NCI-H146 treated with DMSO at 0.1 percent for 48 hours (cell line): ENCODE results near the gene SCGB1C2.
"Not testable (repeated sequence)": the region's sequence is repeated elsewhere in the genome, so short reads cannot be mapped to it uniquely, and the experiment has no call there.

Experiments
- DNase-seq: peaks from one replicate; lab custom pipeline; 2025; ENCODE audit not compliant: unreplicated experiment; lab: John Stamatoyannopoulos, UW

Gene SCGB1C2

GRCh38 chr17:137166-137807 is at the start of gene SCGB1C2:
SCGB1C2 (plus strand) TSS chr17:137569; CDS start chr17:137591, 22 bp downstream.
- not testable (repeated sequence) for DNase-seq

- DNase-seq: not testable (repeated sequence)
These were observed 24.3 kb upstream of the SCGB1C2 start for GRCh38 chr17:113111-113510.

- DNase-seq: not testable (repeated sequence)
These were observed 18.9 kb upstream of the SCGB1C2 start for GRCh38 chr17:118339-118917.

- DNase-seq: not testable (repeated sequence)
These were observed 3.4 kb upstream of the SCGB1C2 start for GRCh38 chr17:133932-134331.

GRCh38 chr17:134332-134785 is 3.0 kb upstream of the SCGB1C2 start:
- DNase-seq: not testable (repeated sequence)

- DNase-seq: not testable (repeated sequence)
These were observed 2.3 kb upstream of the SCGB1C2 start for GRCh38 chr17:135022-135421.

GRCh38 chr17:135895-136294 is 1.5 kb upstream of the SCGB1C2 start:
- DNase-seq: not testable (repeated sequence)

GRCh38 chr17:136531-136930 is 838 bp upstream of the SCGB1C2 start:
- DNase-seq: not testable (repeated sequence)

- DNase-seq: not testable (repeated sequence)
These were observed 2.2 kb downstream of the SCGB1C2 start for GRCh38 chr17:139401-140205.

- no peak for DNase-seq
These were observed 4.8 kb downstream of the SCGB1C2 start for GRCh38 chr17:142102-142661.

GRCh38 chr17:142876-143784 is 5.8 kb downstream of the SCGB1C2 start:
- no peak for DNase-seq

GRCh38 chr17:143785-144281 is 6.5 kb downstream of the SCGB1C2 start:
- DNase-seq: peak; percentile 40

GRCh38 chr17:144936-145670 is 7.7 kb downstream of the SCGB1C2 start:
- DNase-seq: no peak

- no peak for DNase-seq
These were observed 8.5 kb downstream of the SCGB1C2 start for GRCh38 chr17:145671-146541.

GRCh38 chr17:146546-146945 is 9.2 kb downstream of the SCGB1C2 start:
- DNase-seq: no peak

GRCh38 chr17:146983-147761 is 9.8 kb downstream of the SCGB1C2 start:
- DNase-seq: no peak

- DNase-seq: no peak
These were observed 10.7 kb downstream of the SCGB1C2 start for GRCh38 chr17:147796-148740.
